DOHH2 (cell line): ENCODE data around the gene KMT5C.

Experiments used
- H3F3A ChIP-seq: fragments of 200-600 bp; sonication (generic), shearing (Covaris generic); 2 replicates; pipeline ENCODE4 v1.6.0; 2016; ENCODE audit warnings: antibody characterized with exemption, mild to moderate bottlenecking; ENCODE audit not compliant: control insufficient read depth, insufficient read depth
- H3K27ac ChIP-seq: fragments of 200-600 bp; sonication (generic); 2 replicates; pipeline ENCODE4 v1.5.1; 2014; ENCODE audit warnings: low read depth, mild to moderate bottlenecking, low read length, moderate library complexity
- H3K27me3 ChIP-seq: fragments of 200-600 bp; sonication (generic); 2 replicates; pipeline ENCODE4 v1.6.1; 2014; ENCODE audit warnings: mild to moderate bottlenecking, low read length, mixed read lengths; ENCODE audit not compliant: control insufficient read depth
- H3K36me3 ChIP-seq: fragments of 200-600 bp; sonication (generic); 2 replicates; pipeline ENCODE4 v1.6.1; 2014; ENCODE audit warnings: mild to moderate bottlenecking, low read length, moderate library complexity, mixed read lengths; ENCODE audit not compliant: control insufficient read depth
- H3K4me1 ChIP-seq: fragments of 200-600 bp; sonication (generic); 2 replicates; pipeline ENCODE4 v1.6.1; 2014; ENCODE audit warnings: mild to moderate bottlenecking, low read length, mixed read lengths; ENCODE audit not compliant: control insufficient read depth
- H3K4me2 ChIP-seq: fragments of 200-600 bp; sonication (generic); 2 replicates; pipeline ENCODE4 v1.6.0; 2014; ENCODE audit warnings: mild to moderate bottlenecking, low read length, moderate library complexity
- H3K4me3 ChIP-seq: fragments of 200-600 bp; sonication (generic); 2 replicates; pipeline ENCODE4 v1.5.1; 2014; ENCODE audit warnings: mild to moderate bottlenecking, low read length, mixed read lengths
- H3K79me2 ChIP-seq: fragments of 200-600 bp; sonication (generic); 2 replicates; pipeline ENCODE4 v1.6.1; 2014; ENCODE audit warnings: mild to moderate bottlenecking, low read length, mixed read lengths; ENCODE audit not compliant: control insufficient read depth
- H3K9me2 ChIP-seq: fragments of 200-600 bp; sonication (generic); replicated peaks from 2 replicates; pipeline ENCODE4 v1.6.1; 2014; ENCODE audit warnings: mild to moderate bottlenecking, low read length, mixed read lengths; ENCODE audit not compliant: control insufficient read depth
- H3K9me3 ChIP-seq: fragments of 200-600 bp; sonication (generic); 2 replicates; pipeline ENCODE4 v1.6.1; 2014; ENCODE audit warnings: antibody characterized with exemption, low read length, mixed read lengths; ENCODE audit not compliant: control insufficient read depth, insufficient read depth
- H4K20me1 ChIP-seq: fragments of 200-600 bp; sonication (generic); 2 replicates; pipeline ENCODE4 v1.6.0; 2014; ENCODE audit warnings: low read depth, mild to moderate bottlenecking, antibody characterized with exemption, low read length, moderate library complexity; ENCODE audit not compliant: control insufficient read depth, insufficient read depth
- CTCF ChIP-seq: fragments of 200-600 bp; sonication (generic); IDR thresholded peaks from one replicate; pipeline ENCODE4 v1.5.1; 2014; ENCODE audit warnings: antibody characterized with exemption, mild to moderate bottlenecking, low read depth, low read length; ENCODE audit not compliant: poor library complexity, severe bottlenecking
- EZH2phosphoT487 ChIP-seq: fragments of 200-600 bp; sonication (generic); IDR thresholded peaks from 2 replicates; pipeline ENCODE4 v1.6.1; 2017; ENCODE audit warnings: borderline replicate concordance, mild to moderate bottlenecking, antibody characterized with exemption, low read length, moderate library complexity, mixed read lengths

Gene KMT5C

DNA sequence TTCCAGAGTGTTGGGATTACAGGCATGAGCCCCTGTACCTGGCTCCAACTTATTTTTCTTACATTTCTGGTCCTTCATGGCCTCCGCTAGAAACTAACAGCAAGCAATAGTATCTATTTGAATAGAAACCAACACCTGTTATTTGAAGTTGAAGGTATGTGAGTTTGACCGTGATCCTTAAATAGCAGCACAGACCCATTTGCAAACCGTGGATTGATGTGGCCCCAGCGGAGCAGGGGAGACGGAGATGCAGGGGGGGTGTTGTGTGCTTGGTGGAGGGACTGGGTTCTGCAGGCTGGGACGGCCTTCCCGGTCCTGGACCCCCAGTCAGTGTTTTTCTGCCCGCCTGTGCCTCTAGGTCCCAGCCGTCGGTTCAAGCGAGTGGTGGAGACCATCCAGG, 31.4 kb upstream of the KMT5C start:
- Histone ChIP-seq H3K27ac (no peak overlapping the region; the same call in 1 of the 2 replicates), H3K4me3 (no peak overlapping the region), H3F3A (no peaks in the 10 kb centered on the region), H3K79me2 (no peaks in the 10 kb centered on the region), H3K9me2 (no peaks in the 10 kb centered on the region), H3K4me2 (peak overlapping the region; percentile 51), H3K4me1 (peaks cover 38% of the 10 kb centered on the region), H3K27me3 (no peaks in the 10 kb centered on the region; the same call in 1 of the 2 replicates), H4K20me1 (no peaks in the 10 kb centered on the region), H3K36me3 (no peaks in the 10 kb centered on the region), H3K9me3 (no peaks in the 10 kb centered on the region)
- TF ChIP-seq CTCF, result no peak
- TF ChIP-seq EZH2phosphoT487, result no peak

DNA sequence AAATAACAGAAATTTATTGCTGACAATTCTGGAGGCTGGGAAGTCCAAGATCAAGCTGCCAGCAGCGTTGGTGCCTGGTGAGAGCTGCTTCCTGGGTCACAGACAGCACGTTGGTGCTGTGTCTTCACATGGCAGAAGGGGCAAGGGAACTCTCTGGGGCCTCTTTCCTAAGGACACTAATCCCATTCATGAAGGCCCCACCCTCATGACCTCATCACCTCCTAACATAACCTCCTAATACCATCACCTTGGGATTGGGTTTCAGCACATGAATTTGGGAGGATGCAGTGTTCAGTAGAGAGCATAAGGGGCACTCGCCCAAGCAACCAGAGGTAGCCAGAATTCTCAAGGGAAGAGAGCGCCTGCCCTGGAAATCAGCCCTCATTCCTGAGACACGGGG, 30.2 kb upstream of the KMT5C start:
- no peak for TF ChIP-seq EZH2phosphoT487
- TF ChIP-seq CTCF, result no peak
- peaks cover 38% of the 10 kb centered on the region for H3K4me1 ChIP-seq
- H3K4me2 ChIP-seq, result peak overlapping the region; percentile 37; the same call in 1 of the 2 replicates
- no peaks in the 10 kb centered on the region for H3K79me2 ChIP-seq
- no peak overlapping the region for H3K4me3 ChIP-seq
- no peaks in the 10 kb centered on the region for H4K20me1 ChIP-seq
- H3K36me3 ChIP-seq, result no peaks in the 10 kb centered on the region
- H3K27me3 ChIP-seq, result no peaks in the 10 kb centered on the region; the same call in 1 of the 2 replicates
- no peaks in the 10 kb centered on the region for H3F3A ChIP-seq
- no peak overlapping the region for H3K27ac ChIP-seq
- no peaks in the 10 kb centered on the region for H3K9me3 ChIP-seq
- H3K9me2 ChIP-seq, result no peaks in the 10 kb centered on the region

GRCh38 chr19:55310498-55310897, 29.2 kb upstream of the KMT5C start:
- Histone ChIP-seq H3K36me3 (no peaks in the 10 kb centered on the region), H3K4me1 (peaks cover 38% of the 10 kb centered on the region), H3K4me2 (peak overlapping the region; percentile 37), H3K9me2 (no peaks in the 10 kb centered on the region), H3K79me2 (no peaks in the 10 kb centered on the region), H3K9me3 (no peaks in the 10 kb centered on the region), H3K4me3 (no peak overlapping the region), H3K27me3 (no peaks in the 10 kb centered on the region; the same call in 1 of the 2 replicates), H4K20me1 (no peaks in the 10 kb centered on the region), H3F3A (no peaks in the 10 kb centered on the region), H3K27ac (no peak overlapping the region)
- TF ChIP-seq EZH2phosphoT487 (no peak), CTCF (no peak)
